Endothelial cell (in vitro differentiated cells): ENCODE data around the gene LGR4. TPM values are rescaled to one million over a fixed set of nuclear protein-coding genes. Genes with fewer than 3 reads are reported as not detected.
"Not testable (repeated sequence)": the region's sequence is repeated elsewhere in the genome, so short reads cannot be mapped to it uniquely, and the experiment has no call there.

Experiments used
- DNase-seq: peaks from one replicate; pipeline ENCODE4 v3.0.0; 2021; ENCODE audit warnings: low spot score
- H3K27ac Mint-ChIP-seq: one replicate; pipeline ENCODE4 v1.8.0; 2021; ENCODE audit warnings: mixed read lengths, inconsistent platforms; ENCODE audit not compliant: unreplicated experiment
- H3K27me3 Mint-ChIP-seq: one replicate; pipeline ENCODE4 v1.8.0; 2021; ENCODE audit warnings: mild to moderate bottlenecking, moderate library complexity, mixed read lengths, inconsistent platforms; ENCODE audit not compliant: unreplicated experiment
- H3K36me3 Mint-ChIP-seq: one replicate; pipeline ENCODE4 v1.8.0; 2021; ENCODE audit warnings: mild to moderate bottlenecking, low read depth, mixed read lengths, inconsistent platforms; ENCODE audit not compliant: unreplicated experiment
- H3K4me1 Mint-ChIP-seq: one replicate; pipeline ENCODE4 v1.8.0; 2021; ENCODE audit warnings: mild to moderate bottlenecking, mixed read lengths, inconsistent platforms; ENCODE audit not compliant: unreplicated experiment
- H3K4me3 Mint-ChIP-seq: one replicate; pipeline ENCODE4 v1.8.0; 2021; ENCODE audit warnings: mild to moderate bottlenecking, mixed read lengths, inconsistent platforms; ENCODE audit not compliant: unreplicated experiment
- H3K9me3 Mint-ChIP-seq: one replicate; pipeline ENCODE4 v1.8.0; 2021; ENCODE audit warnings: mixed read lengths, inconsistent platforms; ENCODE audit not compliant: unreplicated experiment
- total RNA-seq: library from RNA; stranded (reverse); fragmentation: NEBNext Ultra II Directional; extraction: Animal tissue kit (Norgen Biotek cat#: 25700); gene quantifications from one replicate; pipeline ENCODE4 v1.2.1, GENCODE V29; 2021; ENCODE audit not compliant: unreplicated experiment
- TF ChIP-seq, protein P1 (sequence below): fragments of 200-600 bp; sonication (generic); IDR thresholded peaks from one replicate; pipeline ENCODE4 v1.5.0; 2021; ENCODE audit warnings: antibody characterized with exemption; ENCODE audit not compliant: unreplicated experiment

Gene LGR4
- total RNA-seq, 1 donor from 2014 or later: 10.8 TPM

DNA sequence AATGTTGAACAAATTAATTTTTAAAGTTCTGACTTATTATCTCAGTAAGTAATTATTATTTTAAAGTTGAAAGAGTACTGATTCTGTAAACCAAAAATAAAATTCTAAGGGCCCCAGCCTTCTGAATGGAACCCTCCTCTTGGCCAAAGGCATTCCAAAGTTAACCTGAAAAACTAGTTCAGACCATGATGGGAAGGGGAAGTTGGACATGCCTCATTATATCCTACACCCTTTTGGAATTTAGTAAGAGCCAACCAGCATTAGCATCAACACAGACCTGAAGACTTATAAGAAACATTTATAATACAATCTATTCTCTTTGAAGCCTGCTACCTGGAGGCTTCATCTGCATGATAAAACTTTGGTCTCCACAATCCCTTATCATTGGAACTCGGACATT, 18.9 kb downstream of the LGR4 start:
- peaks cover 1% of the 10 kb centered on the region for H3K27me3 Mint-ChIP-seq
- TF ChIP-seq, protein P1, sequence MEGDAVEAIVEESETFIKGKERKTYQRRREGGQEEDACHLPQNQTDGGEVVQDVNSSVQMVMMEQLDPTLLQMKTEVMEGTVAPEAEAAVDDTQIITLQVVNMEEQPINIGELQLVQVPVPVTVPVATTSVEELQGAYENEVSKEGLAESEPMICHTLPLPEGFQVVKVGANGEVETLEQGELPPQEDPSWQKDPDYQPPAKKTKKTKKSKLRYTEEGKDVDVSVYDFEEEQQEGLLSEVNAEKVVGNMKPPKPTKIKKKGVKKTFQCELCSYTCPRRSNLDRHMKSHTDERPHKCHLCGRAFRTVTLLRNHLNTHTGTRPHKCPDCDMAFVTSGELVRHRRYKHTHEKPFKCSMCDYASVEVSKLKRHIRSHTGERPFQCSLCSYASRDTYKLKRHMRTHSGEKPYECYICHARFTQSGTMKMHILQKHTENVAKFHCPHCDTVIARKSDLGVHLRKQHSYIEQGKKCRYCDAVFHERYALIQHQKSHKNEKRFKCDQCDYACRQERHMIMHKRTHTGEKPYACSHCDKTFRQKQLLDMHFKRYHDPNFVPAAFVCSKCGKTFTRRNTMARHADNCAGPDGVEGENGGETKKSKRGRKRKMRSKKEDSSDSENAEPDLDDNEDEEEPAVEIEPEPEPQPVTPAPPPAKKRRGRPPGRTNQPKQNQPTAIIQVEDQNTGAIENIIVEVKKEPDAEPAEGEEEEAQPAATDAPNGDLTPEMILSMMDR: no peak
- no peak overlapping the region for H3K4me3 Mint-ChIP-seq
- no peak overlapping the region for H3K27ac Mint-ChIP-seq
- peaks cover 7% of the 10 kb centered on the region for H3K4me1 Mint-ChIP-seq
- no peak for DNase-seq
- H3K36me3 Mint-ChIP-seq: no peaks in the 10 kb centered on the region
- no peaks in the 10 kb centered on the region for H3K9me3 Mint-ChIP-seq

- no peak for DNase-seq
- no peak overlapping the region for H3K27ac Mint-ChIP-seq
- peaks cover 1% of the 10 kb centered on the region for H3K27me3 Mint-ChIP-seq
- H3K36me3 Mint-ChIP-seq: no peaks in the 10 kb centered on the region
- TF ChIP-seq, protein P1: no peak
- H3K9me3 Mint-ChIP-seq: no peaks in the 10 kb centered on the region
- no peak overlapping the region for H3K4me3 Mint-ChIP-seq
- H3K4me1 Mint-ChIP-seq: peaks cover 7% of the 10 kb centered on the region
Observed at GRCh38 chr11:27452147-27452546, 20.4 kb downstream of the LGR4 start.

- no peaks in the 10 kb centered on the region for H3K9me3 Mint-ChIP-seq
- peaks cover 6% of the 10 kb centered on the region for H3K4me1 Mint-ChIP-seq
- TF ChIP-seq, protein P1: no peak
- no peak for DNase-seq
- peaks cover 1% of the 10 kb centered on the region for H3K27me3 Mint-ChIP-seq
- no peak overlapping the region for H3K4me3 Mint-ChIP-seq
- no peaks in the 10 kb centered on the region for H3K36me3 Mint-ChIP-seq
- no peak overlapping the region for H3K27ac Mint-ChIP-seq
Observed at GRCh38 chr11:27451244-27451965, 21.2 kb downstream of the LGR4 start.

DNA sequence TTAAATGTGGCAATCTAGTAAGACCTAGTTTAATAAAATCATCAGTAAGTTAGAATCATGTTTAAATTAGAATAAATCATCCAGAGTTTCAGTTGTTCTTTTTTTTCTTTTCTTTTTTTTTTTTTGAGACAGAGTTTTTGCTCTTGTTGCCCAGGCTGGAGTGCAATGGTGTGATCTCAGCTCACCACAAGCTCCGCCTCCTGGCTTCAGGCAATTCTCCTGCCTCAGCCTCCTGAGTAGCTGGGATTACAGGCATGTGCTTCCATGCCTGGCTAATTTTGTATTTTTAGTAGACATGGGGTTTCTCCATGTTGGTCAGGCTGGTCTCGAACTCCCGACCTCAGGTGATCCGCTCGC, 24.4 kb downstream of the LGR4 start:
- H3K36me3 Mint-ChIP-seq, DNase-seq, H3K4me1 Mint-ChIP-seq, H3K27ac Mint-ChIP-seq, H3K4me3 Mint-ChIP-seq, H3K27me3 Mint-ChIP-seq, H3K9me3 Mint-ChIP-seq: not testable (repeated sequence)

DNA sequence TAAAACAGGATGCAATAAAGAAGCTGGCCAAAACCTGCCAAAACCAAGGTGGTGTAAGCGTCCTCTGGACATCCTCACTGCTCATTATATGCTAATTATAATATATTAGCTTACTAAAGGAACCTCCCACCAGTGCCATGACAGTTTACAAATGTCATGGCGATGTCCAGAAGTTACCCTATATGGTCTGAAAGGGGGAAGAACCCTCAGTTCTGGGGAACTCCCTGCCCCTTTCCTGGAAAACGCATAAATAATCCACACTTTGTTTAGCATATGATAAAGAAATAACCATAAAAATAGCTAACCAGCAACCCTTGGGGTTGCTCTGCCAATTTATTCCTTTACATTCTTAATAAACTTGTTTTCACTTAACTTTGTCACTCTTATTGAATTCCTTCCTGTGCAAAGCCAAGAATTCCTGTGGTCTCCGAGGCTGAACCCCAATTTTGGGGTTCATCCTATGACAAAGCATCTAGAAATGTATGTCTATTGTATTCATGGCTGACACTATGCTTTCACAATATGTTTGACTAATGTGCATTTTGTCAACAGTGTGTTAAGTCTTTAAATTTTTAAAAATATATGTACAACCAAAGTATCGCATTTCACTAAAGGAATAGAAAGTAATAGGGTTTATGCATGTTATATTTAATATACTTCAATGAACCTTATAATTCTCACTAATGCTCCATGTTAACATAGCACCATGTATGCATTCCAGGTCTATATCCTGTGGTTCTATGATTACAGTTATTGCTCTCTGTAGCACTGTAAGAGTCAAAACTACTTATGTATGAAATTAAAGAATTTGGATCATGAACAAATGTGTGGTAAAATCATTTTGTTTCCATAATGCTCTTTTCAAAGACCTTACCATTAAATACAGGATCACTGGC, 25.1 kb downstream of the LGR4 start:
- Mint-ChIP-seq H3K36me3 (no peaks in the 10 kb centered on the region), H3K4me1 (peaks cover 4% of the 10 kb centered on the region), H3K27ac (no peak overlapping the region), H3K27me3 (peaks cover 1% of the 10 kb centered on the region), H3K4me3 (no peak overlapping the region), H3K9me3 (no peaks in the 10 kb centered on the region)
- DNase-seq: no peak
- TF ChIP-seq, protein P1: no peak
